Caki2 (cell line): ENCODE measurements around the gene EIF3F. TPM values are rescaled to one million over a fixed set of nuclear protein-coding genes. Genes with fewer than 3 reads are reported as not detected.
A peak's percentile ranks its signal among the peaks of the same experiment; 100 is the strongest.

ENCODE experiments used
- DNase-seq: peaks from one replicate; pipeline ENCODE4 v3.0.0-alpha.2; 2015; ENCODE audit warnings: low read depth
- in situ Hi-C: cut with HindIII; loops from 2 replicates; pipeline ENCODE4 v1.10.0; 2016; ENCODE audit warnings: low sequenced_read_pairs, low pct_unique_long_range_greater_than_20kb, mixed read lengths
- total RNA-seq: library from RNA; depleted of rRNA; stranded (reverse); fragments of >200 nt; shearing (Covaris generic); gene quantifications from 2 replicates; pipeline ENCODE4 v1.2.3, GENCODE V29; 2014; ENCODE audit warnings: low replicate concordance

Gene EIF3F
- total RNA-seq, 1 experiment from 2014 or later = 393 TPM

- DNase-seq = no peak
- in situ Hi-C loops = no loop called here
These were observed 30.9 kb downstream of the EIF3F start for GRCh38 chr11:8017894-8018483.

DNA sequence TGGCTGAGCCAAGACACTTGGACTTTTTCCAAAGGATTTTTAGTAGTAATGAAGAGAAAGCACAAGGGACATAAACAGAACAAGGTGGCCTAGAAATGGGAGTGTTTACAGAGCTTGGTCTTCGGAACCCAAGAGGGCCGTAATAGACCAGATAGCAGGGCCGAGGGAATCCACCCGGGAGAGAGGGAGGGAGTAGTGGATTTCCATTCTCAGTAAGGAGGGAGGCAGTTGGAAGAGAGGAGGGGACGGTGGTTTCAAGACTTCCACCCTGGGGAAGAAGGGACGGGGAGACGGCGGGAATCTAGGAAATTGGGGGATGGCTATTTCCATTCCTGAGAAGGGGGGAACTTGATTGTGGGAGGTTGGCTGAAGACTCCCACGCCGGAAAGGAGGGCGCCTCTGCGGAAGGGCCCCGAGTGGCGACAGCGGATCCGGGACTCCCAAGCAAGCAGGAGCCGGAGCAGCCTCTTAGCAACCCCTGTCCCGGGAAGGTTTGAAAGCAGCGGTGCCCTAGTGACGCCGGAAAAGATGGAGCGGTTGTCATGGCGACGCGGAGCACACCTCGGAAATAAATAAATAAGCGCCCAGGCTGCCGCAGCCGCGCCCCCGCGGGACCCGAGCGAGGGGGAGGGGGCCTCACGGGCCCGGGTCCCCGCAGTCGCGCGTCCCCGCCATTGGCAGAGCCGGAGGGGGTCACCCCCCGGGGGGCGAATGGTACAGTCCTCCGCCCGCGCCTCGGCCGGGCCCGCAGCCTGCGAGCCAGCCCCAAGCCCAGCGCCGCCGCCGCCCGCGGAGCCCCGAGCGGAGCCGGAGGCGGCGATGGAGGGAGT lies 31.6 kb downstream of the EIF3F start:
- in situ Hi-C loops = no loop called here
- peak; percentile 37 for DNase-seq

GRCh38 chr11:8019314-8020243 lies 32.4 kb downstream of the EIF3F start:
- DNase-seq = no peak
- in situ Hi-C loops = no loop called here

GRCh38 chr11:8020244-8020597 lies 33.1 kb downstream of the EIF3F start:
- DNase-seq = peak; percentile 32
- in situ Hi-C loops = no loop called here

DNA sequence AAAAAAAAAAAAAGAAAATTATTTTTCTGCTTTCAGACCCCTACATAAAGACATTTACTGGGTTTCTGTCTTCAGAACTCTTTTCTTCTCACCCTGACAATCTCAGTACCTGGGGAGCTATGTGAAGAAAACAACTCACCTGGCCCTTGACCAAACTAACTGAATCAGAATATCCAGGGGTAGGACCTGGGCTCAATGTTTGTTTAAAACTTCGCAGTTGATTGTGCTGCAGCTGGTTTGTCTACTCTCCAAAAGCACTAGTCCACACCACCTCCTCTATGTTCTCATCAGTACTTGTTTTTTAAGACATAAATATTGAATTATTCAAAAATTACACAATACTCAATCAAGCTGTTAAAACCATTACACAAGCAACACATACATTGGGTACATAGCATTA lies 34.8 kb downstream of the EIF3F start:
- in situ Hi-C loops = no loop called here
- DNase-seq = no peak

DNA sequence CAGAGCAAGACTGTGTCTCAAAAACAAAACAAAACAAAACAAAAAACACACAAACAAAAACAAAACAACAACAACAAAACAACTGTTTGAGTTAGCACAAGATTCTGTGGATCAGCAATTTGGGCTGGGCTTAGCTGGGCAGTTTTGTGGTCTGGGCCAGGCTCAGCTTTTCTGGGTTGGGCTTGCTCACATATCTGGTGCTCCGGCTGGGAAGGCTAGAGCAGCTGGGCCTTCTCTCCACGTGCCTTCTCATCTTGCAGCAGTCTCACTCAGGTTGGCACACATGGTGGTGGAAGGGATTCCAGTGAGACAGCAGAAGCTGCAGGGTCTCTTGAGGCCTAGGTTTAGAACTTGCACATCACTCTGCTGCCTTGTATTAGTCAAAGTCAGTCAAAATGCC lies 35.7 kb downstream of the EIF3F start:
- in situ Hi-C loops = no loop called here
- DNase-seq = no peak

DNA sequence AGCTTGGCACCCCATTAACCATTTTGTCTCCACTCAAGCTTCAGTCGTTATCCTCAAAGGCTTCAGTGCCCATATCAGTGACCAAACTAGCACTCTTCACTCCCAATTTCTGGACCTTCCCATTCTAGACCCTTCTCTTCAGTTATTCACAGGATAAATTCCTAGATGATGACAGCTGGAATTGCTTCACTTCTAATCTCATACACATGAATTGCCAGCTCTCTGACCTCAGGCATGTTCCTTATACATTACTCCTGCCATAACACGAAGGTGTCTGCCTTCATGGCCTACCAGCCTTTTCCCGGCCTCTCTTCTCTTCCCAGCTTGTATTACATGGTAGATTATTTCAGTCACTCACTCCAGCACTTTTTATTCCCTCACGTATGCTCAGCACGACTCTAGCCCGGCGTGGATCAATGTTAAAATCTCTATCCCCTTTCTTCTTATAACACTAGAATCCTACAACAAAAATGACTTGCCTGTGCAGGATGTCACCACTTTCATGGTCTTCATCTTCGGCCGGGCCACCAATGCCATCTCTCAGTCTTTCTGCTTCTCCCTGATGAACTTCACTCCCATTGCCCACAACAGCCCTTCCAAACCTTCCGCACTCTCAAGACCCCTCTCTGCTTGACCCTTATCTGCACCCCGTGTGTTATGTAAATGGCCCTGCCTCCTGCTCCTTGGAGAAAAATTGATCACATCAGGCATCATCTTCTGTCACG lies 36.9 kb downstream of the EIF3F start:
- in situ Hi-C loops = no loop called here
- DNase-seq = no peak

GRCh38 chr11:8025123-8025522 lies 38.0 kb downstream of the EIF3F start:
- DNase-seq = no peak
- in situ Hi-C loops = no loop called here

GRCh38 chr11:8025816-8026215 lies 38.7 kb downstream of the EIF3F start:
- no peak for DNase-seq
- in situ Hi-C loops = no loop called here

DNA sequence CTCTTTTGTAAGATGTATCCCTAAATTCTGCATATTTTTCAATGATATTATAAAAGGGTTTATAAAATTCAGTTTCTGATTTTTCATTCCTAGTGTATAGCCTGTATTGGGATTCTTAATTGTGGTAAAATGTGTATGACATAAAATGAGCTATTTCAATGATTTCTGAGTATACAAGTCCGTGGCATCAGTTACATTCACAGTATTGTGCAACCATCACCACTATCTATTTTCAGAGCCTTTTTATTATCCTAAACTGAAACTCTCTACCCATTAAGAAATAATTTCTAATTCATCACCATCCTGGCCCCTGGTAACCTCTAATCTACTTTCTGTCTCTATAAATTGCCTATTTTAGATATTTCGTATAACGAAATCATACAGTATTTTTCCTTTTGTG lies 39.8 kb downstream of the EIF3F start:
- in situ Hi-C loops = no loop called here

DNA sequence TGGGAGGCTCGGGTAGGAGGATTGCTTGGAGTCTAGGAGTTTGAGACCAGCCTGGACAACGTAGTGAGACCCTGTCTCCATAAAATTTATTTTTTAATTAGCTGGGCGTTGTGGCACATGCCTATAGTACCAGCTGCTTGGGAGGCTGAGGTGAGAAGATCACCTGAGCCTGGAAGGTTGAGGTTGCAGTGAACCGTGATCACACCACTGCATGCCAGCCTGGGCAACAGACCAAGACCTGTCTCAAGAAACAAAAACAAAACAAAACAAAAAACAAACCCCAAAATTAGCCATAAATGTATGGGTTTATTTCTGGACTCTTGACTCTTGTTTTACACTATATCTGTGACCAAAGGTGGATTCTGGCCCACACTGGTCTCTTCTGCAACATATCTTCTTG lies 41.6 kb downstream of the EIF3F start:
- in situ Hi-C loops = no loop called here
- DNase-seq = no peak

More for the DNA sequence above, 39.8 kb downstream of the EIF3F start:
- DNase-seq = no peak

GRCh38 chr11:8030526-8031247 lies 43.5 kb downstream of the EIF3F start:
- no peak for DNase-seq
- in situ Hi-C loops = no loop called here

DNA sequence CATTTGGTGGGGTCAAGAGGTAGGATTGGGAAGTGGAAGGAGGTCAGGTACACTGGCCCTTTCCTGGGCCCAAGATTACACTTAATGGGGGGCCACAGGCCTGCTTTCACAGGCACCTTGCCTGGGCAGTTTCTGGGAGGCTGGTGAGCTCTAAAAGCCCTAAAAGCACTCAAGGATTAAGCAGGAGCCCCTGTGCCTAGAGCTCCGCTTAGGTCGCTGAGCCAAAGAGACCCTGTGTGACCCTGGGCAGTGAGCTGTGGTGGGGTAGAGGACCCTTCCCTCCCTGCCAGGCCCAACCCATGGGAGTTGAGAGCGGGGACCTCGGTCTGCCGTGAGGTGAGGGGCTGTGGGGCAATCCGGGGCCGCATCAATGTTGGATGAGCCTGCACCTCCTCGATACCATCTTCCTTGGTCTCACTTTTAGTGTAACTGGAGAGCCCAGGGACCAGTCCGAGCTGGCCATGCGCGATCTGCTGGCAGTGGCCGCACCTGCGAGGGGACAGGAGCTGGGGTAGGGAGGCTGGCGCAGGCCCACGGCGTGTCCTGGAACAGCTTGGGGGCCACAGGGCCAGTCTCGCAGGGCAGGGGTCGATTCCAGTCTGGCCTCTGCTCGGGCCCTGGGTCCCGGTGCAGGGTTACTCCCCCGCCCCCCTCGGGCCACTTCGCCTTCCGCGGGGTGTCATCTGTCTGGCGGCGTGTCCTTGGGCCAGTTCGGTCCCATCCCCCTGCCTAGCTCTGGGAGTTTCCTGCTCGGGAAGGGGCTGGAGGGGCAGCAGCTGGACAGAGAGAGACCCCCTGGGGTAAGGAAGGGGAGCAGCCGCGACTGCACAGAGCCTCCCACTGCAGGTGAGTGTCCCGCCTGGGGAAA lies 44.3 kb downstream of the EIF3F start:
- in situ Hi-C loops = no loop called here
- no peak for DNase-seq

- in situ Hi-C loops = no loop called here
- DNase-seq = no peak
These were observed 45.0 kb downstream of the EIF3F start for GRCh38 chr11:8032122-8032521.

DNA sequence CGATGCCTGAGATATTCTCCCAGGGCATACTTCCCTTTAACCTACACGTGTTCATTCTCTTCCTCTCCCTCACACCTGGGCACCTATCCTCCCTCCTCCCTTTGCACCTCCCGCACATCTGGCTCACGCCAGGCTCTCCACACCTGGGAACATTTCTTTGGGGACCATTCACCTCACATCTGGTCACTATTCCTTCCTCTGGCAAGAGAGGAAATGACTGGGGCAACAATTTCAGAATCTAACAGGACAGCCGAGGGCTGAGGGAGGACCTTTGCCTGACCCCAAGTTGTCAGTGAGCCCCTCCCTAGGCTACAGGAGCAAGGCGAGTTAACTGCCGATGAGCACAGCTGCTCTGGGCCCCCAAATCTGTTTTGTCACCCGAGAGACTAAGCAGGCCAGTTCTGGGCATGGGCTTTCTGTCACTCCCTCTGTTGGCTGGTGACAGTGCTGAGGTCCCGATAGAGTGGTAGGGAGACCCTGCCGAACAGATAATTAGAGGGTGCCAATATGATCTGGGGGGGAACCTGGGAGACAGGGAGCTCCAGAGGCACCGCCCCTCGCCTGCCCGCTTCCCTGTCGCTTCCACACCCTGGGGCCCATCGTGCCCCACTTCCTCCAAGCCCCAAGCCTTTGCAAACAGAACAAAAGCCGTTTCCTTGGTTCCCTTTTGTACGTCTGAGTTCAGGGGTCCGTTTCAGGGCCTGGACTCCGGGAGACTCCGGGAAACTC lies 45.6 kb downstream of the EIF3F start:
- DNase-seq = no peak
- in situ Hi-C loops = no loop called here

DNA sequence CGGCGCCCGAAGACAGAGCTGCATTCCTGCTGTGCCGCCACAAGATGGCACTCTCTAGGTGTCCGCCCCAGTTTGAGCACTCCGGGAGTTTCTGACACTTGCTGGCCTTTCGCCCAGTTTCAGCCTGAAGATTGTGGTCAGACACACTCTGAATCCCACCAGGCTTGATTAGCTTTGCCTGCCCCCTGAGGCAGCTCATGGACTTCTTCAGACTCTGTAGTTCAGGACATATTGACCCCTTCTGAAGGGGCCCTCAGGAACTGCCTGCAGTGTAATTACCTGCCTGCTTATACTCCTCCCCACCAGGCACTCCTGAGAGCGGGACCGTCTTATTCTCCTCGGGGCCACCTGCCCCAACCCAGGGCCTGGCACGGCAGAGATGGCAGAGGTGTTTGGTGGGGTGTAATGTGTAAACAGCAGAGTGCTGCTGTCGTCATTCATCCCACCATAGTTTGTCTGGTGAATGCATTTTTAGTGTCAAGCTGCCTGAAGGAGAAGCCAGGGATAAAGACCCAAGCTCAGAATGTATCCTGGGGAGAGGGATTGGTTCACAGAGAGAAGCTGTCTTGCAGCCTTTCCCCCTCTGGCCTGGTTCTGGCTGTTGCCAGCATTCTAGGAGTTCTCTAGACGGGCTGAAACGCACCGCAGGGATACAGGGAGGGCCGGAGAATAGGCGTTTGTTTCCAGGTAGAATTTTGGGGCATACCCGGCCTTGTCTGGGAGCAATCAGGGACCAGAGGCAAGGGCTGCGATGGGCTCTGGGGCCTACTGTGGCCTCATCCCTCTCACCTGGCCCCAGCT lies 46.4 kb downstream of the EIF3F start:
- in situ Hi-C loops = no loop called here
- DNase-seq = peak; percentile 52
